RWPE1 (cell line): Measurements from ENCODE around the gene DOLPP1.

Experiments
- CTCF ChIA-PET: fragments of 350-600 bp; sonication (Branson Sonifier 250); formaldehyde crosslinking; extraction: SDS; loops from one replicate; lab custom pipeline; 2021; lab: Yijun Ruan, JAX
- POLR2A ChIA-PET: fragments of 400-600 bp; formaldehyde crosslinking; extraction: SDS; loops from one replicate; lab custom pipeline; 2020; ENCODE audit warnings: antibody characterized with exemption; ENCODE audit not compliant: low non-redundant PET; lab: Yijun Ruan, JAX
- DNase-seq: peaks from one replicate; pipeline ENCODE4 v3.0.0; 2012; ENCODE audit warnings: low spot score
- H3K27ac ChIP-seq: fragments of 450-650 bp; 2 replicates; pipeline ENCODE4 v1.5.1; 2017
- CTCF ChIP-seq: fragments of 450-650 bp; conservative IDR thresholded peaks from 2 replicates; pipeline ENCODE4 v1.5.1; 2017; ENCODE audit warnings: low read depth, mild to moderate bottlenecking

DOLPP1 gene

GRCh38 chr9:129053020-129053419 lies 27.9 kb upstream of the DOLPP1 start:
- H3K27ac ChIP-seq: peak overlapping the region; percentile 34
- ChIA-PET POLR2A (no interaction called here), CTCF (interaction anchor here (0.7 kb wide), 1 partner anchor 36 kb away, joined by 3 read pairs; no protein-coding TSS in a partner anchor)
- TF ChIP-seq CTCF: no peak
- no peak for DNase-seq

- no peak for DNase-seq
- ChIA-PET POLR2A (no interaction called here), CTCF (no interaction called here)
- TF ChIP-seq CTCF: no peak
- no peak overlapping the region for H3K27ac ChIP-seq
Observed at GRCh38 chr9:129054163-129054851, 26.6 kb upstream of the DOLPP1 start.

- CTCF ChIA-PET: interaction anchor here (0.6 kb wide), 2 partner anchors 8 to 9 kb away, joined by 4 to 5 read pairs; no protein-coding TSS in a partner anchor
- POLR2A ChIA-PET: no interaction called here
- TF ChIP-seq CTCF: no peak
- H3K27ac ChIP-seq: peak overlapping the region; percentile 21
- DNase-seq: peak; percentile 76
Observed at GRCh38 chr9:129058965-129059795, 21.7 kb upstream of the DOLPP1 start.

- ChIA-PET CTCF (interaction anchor here (0.6 kb wide), 2 partner anchors 9 to 72 kb away, joined by 3 to 4 read pairs; no protein-coding TSS in a partner anchor), POLR2A (no interaction called here)
- no peak for DNase-seq
- peak overlapping the region; percentile 21 for H3K27ac ChIP-seq
- TF ChIP-seq CTCF: no peak
Observed at GRCh38 chr9:129059796-129060785, 20.8 kb upstream of the DOLPP1 start.

- H3K27ac ChIP-seq: 0 out of 2 replicates have a peak overlapping the region, but pooled peaks have one; percentile 3
- ChIA-PET POLR2A (no interaction called here), CTCF (interaction anchor here (0.6 kb wide), 2 partner anchors 41 to 71 kb away, joined by 3 to 6 read pairs; no protein-coding TSS in a partner anchor)
- DNase-seq: no peak
- no peak for TF ChIP-seq CTCF
Observed at GRCh38 chr9:129060991-129061390, 19.9 kb upstream of the DOLPP1 start.

- ChIA-PET POLR2A (no interaction called here), CTCF (interaction anchor here (0.5 to 0.7 kb wide), 3 partner anchors 12 to 1018 kb away, joined by 4 to 6 read pairs (median 5); no protein-coding TSS in a partner anchor)
- TF ChIP-seq CTCF: no peak
Observed at GRCh38 chr9:129063061-129063460, 17.9 kb upstream of the DOLPP1 start.

More at GRCh38 chr9:129063061-129063460, 17.9 kb upstream of the DOLPP1 start:
- DNase-seq: no peak
- H3K27ac ChIP-seq: no peak overlapping the region
